Gastroesophageal sphincter (tissue), 4 donors: Measurements from ENCODE around the gene CCDC85C. TPM values are rescaled to one million over a fixed set of nuclear protein-coding genes. Genes with fewer than 3 reads are reported as not detected.
A peak's percentile ranks its signal among the peaks of the same experiment; 100 is the strongest.

Source experiments
- ATAC-seq: fragments of 150-250 bp; one replicate; pipeline ENCODE4 v1.9.1; 2016; ENCODE audit warnings: mild to moderate bottlenecking, moderate library complexity
- H3K27ac ChIP-seq, 4 donors: fragments of 200-600 bp; sonication (generic) in 3 of 4; 1 replicate in 3 of 4; 2 replicates in 1 of 4; pipeline ENCODE4 v1.5.1; 2016 to 2019
- H3K27me3 ChIP-seq: fragments of 200-600 bp; sonication (generic); one replicate; pipeline ENCODE4 v1.5.1; 2019
- H3K36me3 ChIP-seq, 2 donors: fragments of 200-600 bp; sonication (generic); one replicate each; pipeline ENCODE4 v1.5.1; 2019; ENCODE audit warnings: control low read depth in 1 of 2
- H3K4me1 ChIP-seq, 3 donors: fragments of 200-600 bp; sonication (generic); 1 replicate in 2 of 3; 2 replicates in 1 of 3; pipeline ENCODE4 v1.5.1; 2016 to 2019; ENCODE audit warnings: control low read depth in 2 of 3
- H3K4me3 ChIP-seq, 2 donors: fragments of 200-600 bp; sonication (generic); one replicate each; pipeline ENCODE4 v1.5.1; 2019; ENCODE audit warnings: mild to moderate bottlenecking in 1 of 2, moderate library complexity in 1 of 2
- H3K9me3 ChIP-seq, 3 donors: fragments of 200-600 bp; sonication (generic); one replicate each; pipeline ENCODE4 v1.5.1; 2017 to 2019; ENCODE audit warnings: control low read depth in 2 of 3
- EP300 ChIP-seq: sonication (generic); formaldehyde crosslinking; IDR thresholded peaks from one replicate; pipeline ENCODE4 v1.6.1; 2017; ENCODE audit warnings: antibody characterized with exemption, mild to moderate bottlenecking
- POLR2A ChIP-seq, 2 donors: fragments of 450-650 bp; IDR thresholded peaks; one replicate each; pipeline ENCODE4 v1.6.1; 2017; ENCODE audit warnings: antibody characterized with exemption in 2 of 2, mild to moderate bottlenecking in 2 of 2, moderate library complexity in 1 of 2
- POLR2AphosphoS5 ChIP-seq: sonication (generic); formaldehyde crosslinking; IDR thresholded peaks from one replicate; pipeline ENCODE4 v1.6.1; 2017; ENCODE audit warnings: antibody characterized with exemption
- WGBS, 2 donors: methylation state at CpG; one replicate each; pipeline ENCODE4 v1.1.5; 2018; ENCODE audit warnings: low coverage in 1 of 2; 5-methylcytosine and 5-hydroxymethylcytosine counted together
- total RNA-seq, 4 donors: library from RNA; depleted of rRNA; stranded (reverse); fragments of >200 nt; gene quantifications; one replicate each; pipeline ENCODE4 v1.1.0, GENCODE V29; 2016
- TF ChIP-seq, protein P1 (sequence below), 4 experiments: fragments of 200-600 bp in 2 of 4; fragments of 450-650 bp in 2 of 4; sonication (generic) in 1 of 4; IDR thresholded peaks; one replicate each; pipeline ENCODE4 v1.5.1; 2017 to 2019; ENCODE audit warnings: antibody characterized with exemption in 4 of 4, mild to moderate bottlenecking in 2 of 4, moderate library complexity in 2 of 4

Gene CCDC85C
- total RNA-seq, 4 donors from 2014 or later: 14.0 to 58.2 (median 25.0) TPM

DNA sequence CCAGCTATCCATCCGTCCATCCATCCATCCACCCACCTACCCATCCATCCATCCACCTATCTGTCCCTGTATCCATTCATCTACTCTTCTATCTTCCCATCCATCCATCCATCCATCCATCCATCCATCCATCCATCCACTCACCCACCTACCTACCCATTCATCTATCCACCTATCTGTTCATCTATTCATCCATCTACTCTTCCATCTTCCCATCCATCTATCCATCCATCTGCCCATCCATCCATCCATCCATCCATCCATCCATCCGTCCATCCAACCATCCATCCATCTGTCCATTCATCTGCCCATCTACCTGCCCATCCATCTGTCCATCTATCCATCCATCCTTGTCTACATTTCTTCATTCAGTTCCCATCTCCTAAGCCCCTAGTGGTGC, 23.1 kb upstream of the CCDC85C start:
- ATAC-seq: no peak
- Histone ChIP-seq H3K4me1 (peaks cover 0 to 22% (median 6%) of the 10 kb centered on the region in 3 donors), H3K4me3 (no peak overlapping the region), H3K9me3 (no peaks in the 10 kb centered on the region), H3K27ac (no peak overlapping the region), H3K27me3 (no peaks in the 10 kb centered on the region), H3K36me3 (no peaks in the 10 kb centered on the region)
- 77 to 93% methylated on average over 2 of the region's 2 CpGs for WGBS, 2 donors
- TF ChIP-seq, protein P1, sequence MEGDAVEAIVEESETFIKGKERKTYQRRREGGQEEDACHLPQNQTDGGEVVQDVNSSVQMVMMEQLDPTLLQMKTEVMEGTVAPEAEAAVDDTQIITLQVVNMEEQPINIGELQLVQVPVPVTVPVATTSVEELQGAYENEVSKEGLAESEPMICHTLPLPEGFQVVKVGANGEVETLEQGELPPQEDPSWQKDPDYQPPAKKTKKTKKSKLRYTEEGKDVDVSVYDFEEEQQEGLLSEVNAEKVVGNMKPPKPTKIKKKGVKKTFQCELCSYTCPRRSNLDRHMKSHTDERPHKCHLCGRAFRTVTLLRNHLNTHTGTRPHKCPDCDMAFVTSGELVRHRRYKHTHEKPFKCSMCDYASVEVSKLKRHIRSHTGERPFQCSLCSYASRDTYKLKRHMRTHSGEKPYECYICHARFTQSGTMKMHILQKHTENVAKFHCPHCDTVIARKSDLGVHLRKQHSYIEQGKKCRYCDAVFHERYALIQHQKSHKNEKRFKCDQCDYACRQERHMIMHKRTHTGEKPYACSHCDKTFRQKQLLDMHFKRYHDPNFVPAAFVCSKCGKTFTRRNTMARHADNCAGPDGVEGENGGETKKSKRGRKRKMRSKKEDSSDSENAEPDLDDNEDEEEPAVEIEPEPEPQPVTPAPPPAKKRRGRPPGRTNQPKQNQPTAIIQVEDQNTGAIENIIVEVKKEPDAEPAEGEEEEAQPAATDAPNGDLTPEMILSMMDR (IDR thresholded peaks at IDR 0.05): no peak
- no peak for TF ChIP-seq EP300
- no peak for TF ChIP-seq POLR2AphosphoS5
- no peak for TF ChIP-seq POLR2A (IDR thresholded peaks at IDR 0.05)

DNA sequence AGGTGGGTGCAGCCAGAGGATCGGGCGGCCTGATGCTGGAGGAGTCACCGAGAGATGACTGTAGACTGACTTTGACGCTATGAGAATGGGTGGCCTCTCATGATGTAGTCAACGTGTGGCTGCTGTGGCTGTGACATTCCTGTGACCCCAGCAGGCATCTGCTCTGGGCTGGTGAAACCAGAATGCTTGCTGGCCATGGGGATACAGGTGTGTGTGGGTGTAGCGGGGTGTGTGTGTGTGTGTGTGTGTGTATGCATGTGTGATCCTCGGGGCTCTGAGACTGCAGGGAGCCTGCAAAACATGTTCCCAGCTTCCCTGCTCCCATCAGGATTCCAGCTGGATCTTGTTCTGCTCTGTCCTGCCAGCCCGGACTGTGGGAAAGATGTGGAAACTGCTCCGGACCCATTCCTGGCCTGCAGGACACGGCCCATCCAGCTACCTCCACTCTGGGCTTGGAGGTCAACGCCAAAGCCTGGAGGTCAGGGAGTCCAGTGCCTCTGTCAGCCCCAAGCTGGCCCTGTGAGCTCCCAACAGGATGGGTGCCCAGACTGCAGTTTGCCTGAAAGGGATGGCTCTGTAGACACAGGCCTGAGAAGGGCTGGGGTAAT, 22.1 kb upstream of the CCDC85C start:
- H3K36me3 ChIP-seq: no peaks in the 10 kb centered on the region
- H3K4me1 ChIP-seq: peaks cover 0 to 22% (median 6%) of the 10 kb centered on the region in 3 donors
- TF ChIP-seq, protein P1 (IDR thresholded peaks at IDR 0.05): no peak
- TF ChIP-seq POLR2A (IDR thresholded peaks at IDR 0.05) (no peak), EP300 (no peak), POLR2AphosphoS5 (no peak)
- WGBS, 2 donors: no CpG with 5 or more reads among the region's 11 CpGs
- no peaks in the 10 kb centered on the region for H3K9me3 ChIP-seq
- H3K4me3 ChIP-seq: no peak overlapping the region
- ATAC-seq: no peak
- H3K27me3 ChIP-seq: no peaks in the 10 kb centered on the region
- no peak overlapping the region for H3K27ac ChIP-seq

DNA sequence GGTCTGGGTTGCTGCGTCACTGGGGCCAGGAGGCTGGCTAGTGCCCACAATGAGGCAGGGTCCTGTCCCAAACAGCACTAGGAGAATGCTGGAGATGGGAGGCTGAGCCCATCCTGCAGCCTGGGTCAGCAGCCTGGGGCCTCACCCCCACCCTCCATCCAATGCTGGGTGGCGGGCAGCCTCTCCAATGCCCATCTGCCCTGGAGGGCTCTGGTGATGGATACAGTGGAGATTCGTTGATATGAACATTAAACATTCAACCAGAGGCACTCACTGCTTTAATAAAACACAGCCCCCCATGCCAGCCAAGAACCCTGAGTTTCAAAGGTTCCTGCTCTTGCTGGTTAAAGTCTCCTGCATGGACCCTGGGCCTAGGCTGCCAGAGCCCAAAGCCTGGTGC, 21.5 kb upstream of the CCDC85C start:
- Histone ChIP-seq H3K36me3 (no peaks in the 10 kb centered on the region), H3K4me1 (peaks cover 0 to 22% (median 6%) of the 10 kb centered on the region in 3 donors), H3K27me3 (peaks cover 1% of the 10 kb centered on the region), H3K4me3 (no peak overlapping the region), H3K27ac (no peak overlapping the region), H3K9me3 (no peaks in the 10 kb centered on the region)
- WGBS, 2 donors: 80 to 86% methylated on average over 1 to 2 of the region's 3 CpGs
- no peak for TF ChIP-seq POLR2AphosphoS5
- TF ChIP-seq, protein P1 (IDR thresholded peaks at IDR 0.05): no peak
- no peak for TF ChIP-seq EP300
- ATAC-seq: no peak

DNA sequence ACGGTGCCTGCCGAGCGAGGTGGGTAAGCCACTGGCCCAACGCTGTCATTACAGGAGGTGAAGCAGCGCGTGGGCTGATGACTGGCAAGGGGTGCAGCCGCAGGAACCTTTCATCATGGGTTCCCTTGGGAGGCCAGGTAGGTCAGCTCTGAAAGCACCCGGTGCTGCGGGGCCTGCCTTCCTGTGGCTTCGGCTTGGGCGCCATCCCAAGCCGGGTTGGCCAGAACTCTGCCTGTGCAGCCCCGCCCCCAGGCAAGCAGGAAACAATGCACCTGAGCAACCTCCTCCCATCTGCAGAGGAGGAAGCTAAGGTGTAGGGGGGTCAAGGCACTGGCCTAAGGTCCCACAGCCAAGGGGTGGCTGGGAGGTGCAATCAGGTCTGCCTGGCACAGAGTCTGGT, 21.0 kb upstream of the CCDC85C start:
- Histone ChIP-seq H3K9me3 (no peaks in the 10 kb centered on the region), H3K4me3 (no peak overlapping the region), H3K4me1 (peaks cover 0 to 22% (median 6%) of the 10 kb centered on the region in 3 donors), H3K27me3 (peaks cover 4% of the 10 kb centered on the region), H3K27ac (no peak overlapping the region), H3K36me3 (no peaks in the 10 kb centered on the region)
- ATAC-seq: no peak
- no peak for TF ChIP-seq POLR2A (IDR thresholded peaks at IDR 0.05)
- TF ChIP-seq, protein P1 (IDR thresholded peaks at IDR 0.05): no peak
- TF ChIP-seq EP300: no peak
- no peak for TF ChIP-seq POLR2AphosphoS5
- WGBS, 2 donors: no CpG with 5 or more reads among the region's 13 CpGs

DNA sequence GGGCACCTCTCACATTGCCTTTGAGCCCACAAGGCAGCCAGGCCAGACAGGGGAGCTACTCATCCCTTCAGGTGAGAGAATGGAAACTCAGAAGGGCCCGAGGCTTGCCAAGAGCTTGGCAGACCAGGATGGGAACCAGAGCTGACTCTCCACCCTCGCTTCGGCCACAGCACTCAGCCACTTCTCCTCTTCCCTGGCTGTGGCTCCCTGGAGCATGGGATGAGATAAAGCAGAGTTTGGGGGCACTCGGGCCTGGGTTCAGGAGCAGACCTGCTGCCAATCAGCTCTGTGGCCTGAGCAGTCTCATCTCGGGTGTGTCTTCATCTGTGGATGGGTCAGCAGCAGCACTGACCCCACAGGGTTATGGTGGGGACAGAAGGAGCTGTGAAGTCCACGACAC, 20.0 kb upstream of the CCDC85C start:
- peaks cover 0 to 20% (median 5%) of the 10 kb centered on the region in 3 donors for H3K4me1 ChIP-seq
- peak overlapping the region in 1 of 4 donors; percentile 28 for H3K27ac ChIP-seq
- H3K9me3 ChIP-seq: no peaks in the 10 kb centered on the region
- no peak overlapping the region for H3K4me3 ChIP-seq
- no peak for ATAC-seq
- 40% methylated on average over 1 of the region's 6 CpGs; no CpG with 5 or more reads in 1 of the 2 donors for WGBS, 2 donors
- TF ChIP-seq, protein P1 (IDR thresholded peaks at IDR 0.05): no peak
- TF ChIP-seq POLR2A (IDR thresholded peaks at IDR 0.05) (no peak), EP300 (no peak), POLR2AphosphoS5 (no peak)
- H3K36me3 ChIP-seq: no peaks in the 10 kb centered on the region
- peaks cover 4% of the 10 kb centered on the region for H3K27me3 ChIP-seq
